Testis (tissue), 3 donors: Measurements from ENCODE around the gene MRPS33. TPM values are rescaled to one million over a fixed set of nuclear protein-coding genes. Genes with fewer than 3 reads are reported as not detected.
A peak's percentile ranks its signal among the peaks of the same experiment; 100 is the strongest.

Experiments
- DNase-seq: peaks from one replicate; pipeline ENCODE4 v3.0.0-alpha.2; 2019
- H3K27ac ChIP-seq, 2 donors: fragments of 200-600 bp; sonication (generic); one replicate each; pipeline ENCODE4 v1.5.1; 2019
- H3K27me3 ChIP-seq: fragments of 200-600 bp; sonication (generic); one replicate; pipeline ENCODE4 v1.5.1; 2019
- H3K36me3 ChIP-seq: fragments of 200-600 bp; sonication (generic); one replicate; pipeline ENCODE4 v1.5.1; 2017; ENCODE audit warnings: low read depth; ENCODE audit errors: missing control alignments
- H3K4me1 ChIP-seq: fragments of 200-600 bp; sonication (generic); one replicate; pipeline ENCODE4 v1.5.1; 2019
- H3K4me3 ChIP-seq, 2 donors: fragments of 200-600 bp; sonication (generic); one replicate each; pipeline ENCODE4 v1.5.1; 2017 to 2019
- H3K9me3 ChIP-seq: fragments of 200-600 bp; sonication (generic); one replicate; pipeline ENCODE4 v1.5.1; 2017
- CTCF ChIP-seq, 3 experiments: fragments of 450-650 bp in 2 of 3; fragments of 200-600 bp in 1 of 3; sonication (generic) in 1 of 3; IDR thresholded peaks; one replicate each; pipeline ENCODE4 v1.5.1; 2016 to 2019; ENCODE audit warnings: antibody characterized with exemption in 3 of 3, mild to moderate bottlenecking in 2 of 3, moderate library complexity in 1 of 3
- POLR2A ChIP-seq: fragments of 450-650 bp; IDR thresholded peaks from one replicate; pipeline ENCODE4 v1.6.1; 2017; ENCODE audit warnings: antibody characterized with exemption, mild to moderate bottlenecking, moderate library complexity
- WGBS, 2 donors: methylation state at CpG; one replicate each; pipeline ENCODE4 v1.1.5; 2018; 5-methylcytosine and 5-hydroxymethylcytosine counted together
- intact Hi-C: fragments of 100-400 bp; cut with DNase I; formaldehyde crosslinking; loops from one replicate; pipeline ENCODE4 v1.15.1; 2023; ENCODE audit warnings: low total_unique reads
- polyA plus RNA-seq: library from polyadenylated mRNA; stranded (reverse); fragments of 350-450 nt; fragmentation: Illumina TruSeq; extraction: RNeasy Lipid Tissue Mini Kit (QIAGEN cat#74804); gene quantifications from one replicate; pipeline ENCODE4 v1.2.3, GENCODE V29; 2014; ENCODE audit warnings: low read depth, low replicate concordance; ENCODE audit not compliant: insufficient read depth
- total RNA-seq, 2 donors: library from RNA; depleted of rRNA; stranded (reverse); fragments of >200 nt; gene quantifications; one replicate each; pipeline ENCODE4 v1.2.3, GENCODE V29; 2016

MRPS33 gene
- total and polyA plus RNA-seq, 3 donors from 2014 or later = 28.8 to 114 (median 31.9) TPM

- Histone ChIP-seq H3K4me3 (no peak overlapping the region), H3K36me3 (no peaks in the 10 kb centered on the region), H3K9me3 (no peaks in the 10 kb centered on the region), H3K27me3 (no peaks in the 10 kb centered on the region), H3K4me1 (peaks cover 6% of the 10 kb centered on the region), H3K27ac (no peak overlapping the region)
- no peak for DNase-seq
- 68 to 86% methylated on average over 2 of the region's 2 CpGs for WGBS, 2 donors
- TF ChIP-seq POLR2A (no peak), CTCF (IDR thresholded peaks at IDR 0.05) (no peak)
- intact Hi-C loops = loop anchor here (10.0 kb wide), 1 partner anchor 198 kb away; no protein-coding TSS in a partner anchor
Observed at GRCh38 chr7:141012696-141013344, 1.9 kb downstream of the MRPS33 start.

- intact Hi-C loops = loop anchor here (10.0 kb wide), 1 partner anchor 197 kb away; no protein-coding TSS in a partner anchor
Observed at GRCh38 chr7:141012044-141012685, 2.6 kb downstream of the MRPS33 start.

GRCh38 chr7:141011443-141011842 lies 3.3 kb downstream of the MRPS33 start:
- no peak for DNase-seq
- TF ChIP-seq CTCF (IDR thresholded peaks at IDR 0.05) = no peak
- no peak for TF ChIP-seq POLR2A

More at GRCh38 chr7:141012044-141012685, 2.6 kb downstream of the MRPS33 start:
- Histone ChIP-seq H3K4me1 (peaks cover 6% of the 10 kb centered on the region), H3K4me3 (no peak overlapping the region), H3K36me3 (no peaks in the 10 kb centered on the region), H3K27ac (no peak overlapping the region), H3K9me3 (no peaks in the 10 kb centered on the region), H3K27me3 (no peaks in the 10 kb centered on the region)
- 24 to 36% methylated on average over 3 of the region's 3 CpGs for WGBS, 2 donors
- no peak for TF ChIP-seq POLR2A
- TF ChIP-seq CTCF (IDR thresholded peaks at IDR 0.05) = peak; percentile 18 to 25 (median 23)
- peak; percentile 65 for DNase-seq

GRCh38 chr7:141003172-141004065 lies 11.3 kb downstream of the MRPS33 start:
- intact Hi-C loops = no loop called here
- TF ChIP-seq CTCF (IDR thresholded peaks at IDR 0.05) (no peak), POLR2A (no peak)

More at GRCh38 chr7:141011443-141011842, 3.3 kb downstream of the MRPS33 start:
- no peak overlapping the region for H3K27ac ChIP-seq
- H3K4me1 ChIP-seq = peaks cover 6% of the 10 kb centered on the region
- H3K9me3 ChIP-seq = no peaks in the 10 kb centered on the region
- WGBS, 2 donors = 77 to 79% methylated on average over 4 of the region's 4 CpGs
- intact Hi-C loops = loop anchor here (10.0 kb wide), 1 partner anchor 197 kb away; no protein-coding TSS in a partner anchor
- H3K36me3 ChIP-seq = no peaks in the 10 kb centered on the region
- no peak overlapping the region for H3K4me3 ChIP-seq
- no peaks in the 10 kb centered on the region for H3K27me3 ChIP-seq

More at GRCh38 chr7:141003172-141004065, 11.3 kb downstream of the MRPS33 start:
- DNase-seq = no peak
- Histone ChIP-seq H3K4me1 (peaks cover 3% of the 10 kb centered on the region), H3K27me3 (no peaks in the 10 kb centered on the region), H3K4me3 (no peak overlapping the region), H3K36me3 (no peaks in the 10 kb centered on the region), H3K9me3 (no peaks in the 10 kb centered on the region), H3K27ac (no peak overlapping the region)
- WGBS, 2 donors = 79 to 83% methylated on average over 8 of the region's 8 CpGs
